ENCODE measurements around the gene VILL.

VILL gene

GRCh38 chr3:37943631-37944314 lies 46.8 kb upstream of the VILL start:
- no peak overlapping the region for H2AK5ac ChIP-seq (ENCODE audit: low read length, severe bottlenecking)
- H3K27ac ChIP-seq (ENCODE audit: low read length, poor library complexity, severe bottlenecking) = no peak overlapping the region
- no peak overlapping the region for H4K91ac ChIP-seq (ENCODE audit: low read length)
- H2BK12ac ChIP-seq (ENCODE audit: low read length in 2 of 2) = peak overlapping the region; percentile 59
- peak overlapping the region in 1 of 2 experiments; percentile 24 for H3K4ac ChIP-seq (ENCODE audit: low read depth in 1 of 2, low read length in 2 of 2)
- H3K9me3 ChIP-seq (ENCODE audit: control insufficient read depth, low read length) = no peaks in the 10 kb centered on the region
- no peak overlapping the region for H3K4me2 ChIP-seq (ENCODE audit: low read length, poor library complexity, severe bottlenecking)
- no peak overlapping the region for H3K14ac ChIP-seq (ENCODE audit: low read length in 2 of 2)
- peaks cover 26% of the 10 kb centered on the region for H3K79me1 ChIP-seq (replicated peaks; ENCODE audit: low read length, poor library complexity, severe bottlenecking)
- H2BK15ac ChIP-seq (ENCODE audit: low read depth, poor library complexity, severe bottlenecking) = no peak overlapping the region
- no peaks in the 10 kb centered on the region for H3K27me3 ChIP-seq (ENCODE audit: control insufficient read depth in 1 of 2, insufficient read depth in 1 of 2, low read length in 2 of 2)
- peaks cover 0 to 3% of the 10 kb centered on the region in 2 experiments for H3K36me3 ChIP-seq (ENCODE audit: control insufficient read depth in 1 of 2, insufficient read depth in 2 of 2, low read depth in 1 of 2, low read length in 2 of 2)
- H3K4me3 ChIP-seq (ENCODE audit: insufficient read depth in 1 of 2, low read depth in 1 of 2, low read length in 2 of 2) = no peak overlapping the region
- no peak overlapping the region for H3K9ac ChIP-seq (ENCODE audit: low read length)
- peak overlapping the region; percentile 68 to 83 for H3K18ac ChIP-seq (ENCODE audit: low read depth in 1 of 2, low read length in 2 of 2)
- 81% methylated on average over 6 of the region's 8 CpGs for WGBS
- DNase-seq = peak; percentile 71
- H3K23ac ChIP-seq (ENCODE audit: low read length in 2 of 2) = no peak overlapping the region
- no peak overlapping the region for H2AFZ ChIP-seq (ENCODE audit: low read depth, low read length)
- H2BK120ac ChIP-seq (ENCODE audit: low read depth, low read length) = peak overlapping the region; percentile 90
- H3K4me1 ChIP-seq (ENCODE audit: control insufficient read depth, insufficient read depth, low read depth, low read length) = peaks cover 16% of the 10 kb centered on the region
- H2BK5ac ChIP-seq (ENCODE audit: low read depth, low read length, poor library complexity, severe bottlenecking) = no peak overlapping the region
- H4K8ac ChIP-seq (ENCODE audit: low read length) = peak overlapping the region; percentile 62

GRCh38 chr3:37944391-37944842 lies 46.2 kb upstream of the VILL start:
- no peak overlapping the region for H4K8ac ChIP-seq (ENCODE audit: low read length)

GRCh38 chr3:37945156-37945806 lies 45.3 kb upstream of the VILL start:
- no peak overlapping the region for H2BK5ac ChIP-seq (ENCODE audit: low read depth, low read length, poor library complexity, severe bottlenecking)
- H3K27ac ChIP-seq (ENCODE audit: low read length, poor library complexity, severe bottlenecking) = peak overlapping the region; percentile 64
- H2AFZ ChIP-seq (ENCODE audit: low read depth, low read length) = no peak overlapping the region

More at GRCh38 chr3:37944391-37944842, 46.2 kb upstream of the VILL start:
- Histone ChIP-seq H3K27me3 (ENCODE audit: control insufficient read depth in 1 of 2, insufficient read depth in 1 of 2, low read length in 2 of 2) (no peaks in the 10 kb centered on the region), H3K36me3 (ENCODE audit: control insufficient read depth in 1 of 2, insufficient read depth in 2 of 2, low read depth in 1 of 2, low read length in 2 of 2) (peaks cover 0 to 6% of the 10 kb centered on the region in 2 experiments), H4K91ac (ENCODE audit: low read length) (no peak overlapping the region), H3K14ac (ENCODE audit: low read length in 2 of 2) (no peak overlapping the region), H2BK15ac (ENCODE audit: low read depth, poor library complexity, severe bottlenecking) (no peak overlapping the region), H2BK120ac (ENCODE audit: low read depth, low read length) (peak overlapping the region; percentile 35), H3K9ac (ENCODE audit: low read length) (peak overlapping the region; percentile 24), H3K4me3 (ENCODE audit: insufficient read depth in 1 of 2, low read depth in 1 of 2, low read length in 2 of 2) (peak overlapping the region in 1 of 2 experiments; percentile 35), H3K4me2 (ENCODE audit: low read length, poor library complexity, severe bottlenecking) (no peak overlapping the region), H3K27ac (ENCODE audit: low read length, poor library complexity, severe bottlenecking) (no peak overlapping the region), H3K18ac (ENCODE audit: low read depth in 1 of 2, low read length in 2 of 2) (peak overlapping the region in 1 of 2 experiments; percentile 85), H2AK5ac (ENCODE audit: low read length, severe bottlenecking) (peak overlapping the region; percentile 91), H3K79me1 (replicated peaks; ENCODE audit: low read length, poor library complexity, severe bottlenecking) (peaks cover 24% of the 10 kb centered on the region), H2BK12ac (ENCODE audit: low read length in 2 of 2) (peak overlapping the region; percentile 18 to 83), H3K9me3 (ENCODE audit: control insufficient read depth, low read length) (no peaks in the 10 kb centered on the region), H2BK5ac (ENCODE audit: low read depth, low read length, poor library complexity, severe bottlenecking) (no peak overlapping the region), H2AFZ (ENCODE audit: low read depth, low read length) (no peak overlapping the region), H3K4me1 (ENCODE audit: control insufficient read depth, insufficient read depth, low read depth, low read length) (peaks cover 16% of the 10 kb centered on the region), H3K4ac (ENCODE audit: low read depth in 1 of 2, low read length in 2 of 2) (peak overlapping the region; percentile 11 to 46), H3K23ac (ENCODE audit: low read length in 2 of 2) (no peak overlapping the region)
- peak; percentile 74 for DNase-seq
- 69% methylated on average over 2 of the region's 2 CpGs for WGBS

More at GRCh38 chr3:37945156-37945806, 45.3 kb upstream of the VILL start:
- Histone ChIP-seq H3K23ac (ENCODE audit: low read length in 2 of 2) (no peak overlapping the region), H3K36me3 (ENCODE audit: control insufficient read depth in 1 of 2, insufficient read depth in 2 of 2, low read depth in 1 of 2, low read length in 2 of 2) (peaks cover 4 to 6% of the 10 kb centered on the region in 2 experiments), H3K27me3 (ENCODE audit: control insufficient read depth in 1 of 2, insufficient read depth in 1 of 2, low read length in 2 of 2) (no peaks in the 10 kb centered on the region), H3K4me3 (ENCODE audit: insufficient read depth in 1 of 2, low read depth in 1 of 2, low read length in 2 of 2) (peak overlapping the region in 1 of 2 experiments; percentile 35), H3K18ac (ENCODE audit: low read depth in 1 of 2, low read length in 2 of 2) (peak overlapping the region; percentile 16 to 17), H3K9me3 (ENCODE audit: control insufficient read depth, low read length) (no peaks in the 10 kb centered on the region), H3K4me2 (ENCODE audit: low read length, poor library complexity, severe bottlenecking) (no peak overlapping the region), H3K79me1 (replicated peaks; ENCODE audit: low read length, poor library complexity, severe bottlenecking) (peaks cover 29% of the 10 kb centered on the region), H3K9ac (ENCODE audit: low read length) (peak overlapping the region; percentile 6), H2BK120ac (ENCODE audit: low read depth, low read length) (peak overlapping the region; percentile 57), H3K4me1 (ENCODE audit: control insufficient read depth, insufficient read depth, low read depth, low read length) (peaks cover 16% of the 10 kb centered on the region), H2AK5ac (ENCODE audit: low read length, severe bottlenecking) (peak overlapping the region; percentile 53), H4K91ac (ENCODE audit: low read length) (peak overlapping the region; percentile 44), H2BK15ac (ENCODE audit: low read depth, poor library complexity, severe bottlenecking) (no peak overlapping the region), H3K4ac (ENCODE audit: low read depth in 1 of 2, low read length in 2 of 2) (peak overlapping the region in 1 of 2 experiments; percentile 11), H2BK12ac (ENCODE audit: low read length in 2 of 2) (peak overlapping the region; percentile 20 to 40), H3K14ac (ENCODE audit: low read length in 2 of 2) (no peak overlapping the region), H4K8ac (ENCODE audit: low read length) (no peak overlapping the region)
- no peak for DNase-seq
- WGBS = 58% methylated on average over 6 of the region's 6 CpGs
